Stimulated activated CD8-positive, alpha-beta memory T cell treated with anti-CD3 and anti-CD28 coated beads, Interleukin-12 subunit alpha, Interleukin-12 subunit beta, amount 100 ng/mL, for 4 hours (primary cell): ENCODE data around the gene TTLL8.
"Not testable (repeated sequence)": the region's sequence is repeated elsewhere in the genome, so short reads cannot be mapped to it uniquely, and the experiment has no call there.

Source experiments
- DNase-seq: peaks from one replicate; pipeline ENCODE4 v3.0.0-alpha.2; 2020; ENCODE audit warnings: low read depth

The TTLL8 gene

DNA sequence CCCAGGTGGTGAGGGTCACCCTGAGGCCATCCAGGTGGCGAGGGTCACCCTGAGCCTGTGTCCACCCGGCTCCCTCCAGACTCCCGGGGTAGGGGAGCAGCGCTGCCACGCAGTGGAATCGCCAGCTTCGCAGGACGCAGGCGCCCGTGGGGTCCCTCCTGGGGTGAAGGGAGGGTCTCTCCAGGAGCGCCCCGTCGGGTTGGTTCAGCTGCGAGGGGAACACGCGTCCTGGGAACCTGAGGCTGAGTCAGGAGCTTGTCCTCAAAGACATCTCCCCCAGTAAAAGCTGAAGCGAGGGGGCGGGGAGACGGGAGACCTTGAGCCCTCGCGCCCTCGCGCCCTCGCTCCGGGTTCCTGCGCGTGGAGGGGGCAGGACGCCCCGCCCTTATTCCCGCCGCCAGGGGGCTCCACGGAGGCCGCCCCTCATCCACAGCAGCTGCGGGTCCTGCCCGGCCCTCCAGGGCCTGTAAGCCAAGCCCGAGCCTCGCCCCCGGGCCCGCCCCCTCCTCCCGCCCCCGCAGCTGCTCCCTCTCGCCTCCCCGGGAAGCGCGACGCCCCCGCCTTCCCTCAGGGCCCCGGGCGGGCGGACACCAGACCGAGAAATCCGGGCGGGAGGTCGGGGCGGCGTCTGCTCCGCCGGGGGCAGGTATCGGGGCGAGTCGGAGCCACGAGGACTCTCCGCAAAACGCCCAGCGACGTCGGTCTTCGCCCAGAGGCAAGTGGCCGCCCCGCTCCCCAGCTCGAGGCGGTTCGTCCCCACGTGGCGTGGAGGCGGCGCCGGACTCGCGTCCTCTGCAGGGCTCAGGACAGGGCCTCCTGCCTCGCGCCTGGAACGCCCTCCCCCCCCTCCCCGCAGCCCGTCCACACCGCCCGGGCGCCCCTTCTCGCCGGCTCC is 74.7 kb downstream of the TTLL8 start:
- DNase-seq: peak; percentile 33

DNA sequence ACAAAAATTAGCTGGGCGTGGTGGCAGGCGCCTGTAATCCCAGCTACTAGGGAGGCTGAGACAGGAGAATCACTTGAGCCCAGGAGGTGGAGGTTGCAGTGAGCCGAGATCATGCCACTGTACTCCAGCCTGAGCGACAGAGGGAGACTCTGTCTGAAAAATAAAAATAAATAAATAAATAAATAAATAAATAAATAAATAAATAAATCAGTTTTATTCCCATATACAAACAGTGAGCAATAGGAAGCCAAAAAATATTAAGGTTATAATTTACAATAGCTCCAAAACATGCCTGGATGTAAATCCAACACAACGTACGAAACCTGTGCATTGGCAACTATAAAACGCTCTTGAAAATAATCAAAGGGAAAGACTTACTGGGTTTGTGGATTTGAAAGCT is 76.3 kb downstream of the TTLL8 start:
- not testable (repeated sequence) for DNase-seq

DNA sequence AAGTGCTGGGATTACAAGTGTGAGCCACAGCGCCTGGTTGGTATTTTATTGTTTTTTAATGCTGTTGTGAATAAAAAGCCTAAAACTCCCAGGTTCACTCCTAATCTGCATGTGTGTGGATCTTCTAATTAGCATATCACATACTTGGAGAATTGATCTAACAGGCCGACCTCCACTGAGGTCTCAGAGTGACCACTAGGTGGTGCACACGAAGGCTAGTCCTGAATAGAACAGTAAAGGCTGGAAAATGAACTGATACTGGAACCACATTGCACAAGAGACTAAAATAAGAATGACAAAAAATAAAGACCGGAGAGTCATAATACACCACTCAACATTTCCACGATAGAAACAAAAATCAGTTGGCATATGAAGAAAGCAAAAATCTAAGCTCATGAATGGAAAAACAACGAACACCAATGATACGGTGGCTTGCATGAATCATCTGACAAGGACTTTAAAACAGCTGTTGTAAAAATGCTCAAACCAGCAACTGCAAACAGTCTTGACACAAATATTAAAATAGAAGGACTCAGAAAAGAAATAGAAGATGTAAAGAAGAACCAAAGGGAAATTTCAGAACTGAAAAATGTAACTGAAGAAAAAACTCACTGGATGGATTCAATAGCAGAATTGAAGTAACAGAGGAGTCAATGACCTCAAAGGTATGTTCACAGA is 78.4 kb downstream of the TTLL8 start:
- no peak for DNase-seq

DNA sequence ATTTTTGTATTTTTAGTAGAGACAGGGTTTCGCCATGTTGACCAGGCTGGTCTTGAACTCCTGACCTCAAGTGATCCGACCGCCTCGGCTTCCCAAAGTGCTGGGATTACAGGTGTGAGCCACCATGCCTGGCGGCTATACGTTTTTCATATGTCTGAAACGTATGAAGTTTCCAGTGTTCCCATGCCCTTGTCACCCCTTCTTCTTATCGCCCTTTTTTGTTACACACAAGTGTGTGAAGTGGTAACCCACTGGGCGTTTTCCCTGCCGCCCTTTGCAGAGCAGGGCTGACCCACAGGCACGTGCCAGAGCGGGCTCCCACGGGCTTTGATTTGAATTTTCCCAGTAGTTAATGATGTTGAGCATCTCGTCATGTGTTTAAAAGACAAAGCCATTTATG is 80.5 kb downstream of the TTLL8 start:
- DNase-seq: no peak

DNA sequence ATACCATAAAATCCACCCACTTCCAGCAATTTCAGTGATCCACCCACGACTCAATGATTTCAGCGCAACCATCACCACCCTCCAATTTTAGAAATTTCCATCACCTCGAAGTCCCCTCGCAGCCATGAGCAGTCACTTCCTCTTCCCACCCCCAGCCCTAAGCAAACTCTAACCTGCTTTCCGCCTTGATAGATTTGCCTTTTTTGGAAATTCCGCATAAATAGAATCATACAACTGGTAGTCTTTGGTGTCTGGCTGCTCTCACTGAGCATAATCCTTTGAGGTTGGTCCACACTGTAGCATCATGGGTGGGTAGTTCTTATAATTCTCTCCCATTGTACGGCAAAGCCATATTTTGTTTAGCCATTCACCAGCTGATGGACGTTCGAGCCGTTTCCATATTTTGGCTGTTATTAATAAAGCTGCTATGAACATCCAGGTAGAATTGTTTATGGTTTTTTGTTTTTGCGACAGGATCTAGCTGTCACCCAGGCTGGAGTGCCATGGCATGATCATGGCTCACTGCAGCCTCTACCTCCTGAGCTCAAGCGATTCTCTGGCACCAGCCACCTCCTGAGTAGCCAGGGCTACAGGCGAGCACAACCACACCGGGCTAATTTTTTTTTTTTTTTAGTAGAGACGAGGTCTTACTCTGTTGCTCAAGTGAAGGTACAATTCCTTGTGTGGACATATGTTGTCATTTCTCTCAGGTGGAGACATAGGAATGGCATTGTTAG is 81.5 kb downstream of the TTLL8 start:
- DNase-seq: peak; percentile 39

DNA sequence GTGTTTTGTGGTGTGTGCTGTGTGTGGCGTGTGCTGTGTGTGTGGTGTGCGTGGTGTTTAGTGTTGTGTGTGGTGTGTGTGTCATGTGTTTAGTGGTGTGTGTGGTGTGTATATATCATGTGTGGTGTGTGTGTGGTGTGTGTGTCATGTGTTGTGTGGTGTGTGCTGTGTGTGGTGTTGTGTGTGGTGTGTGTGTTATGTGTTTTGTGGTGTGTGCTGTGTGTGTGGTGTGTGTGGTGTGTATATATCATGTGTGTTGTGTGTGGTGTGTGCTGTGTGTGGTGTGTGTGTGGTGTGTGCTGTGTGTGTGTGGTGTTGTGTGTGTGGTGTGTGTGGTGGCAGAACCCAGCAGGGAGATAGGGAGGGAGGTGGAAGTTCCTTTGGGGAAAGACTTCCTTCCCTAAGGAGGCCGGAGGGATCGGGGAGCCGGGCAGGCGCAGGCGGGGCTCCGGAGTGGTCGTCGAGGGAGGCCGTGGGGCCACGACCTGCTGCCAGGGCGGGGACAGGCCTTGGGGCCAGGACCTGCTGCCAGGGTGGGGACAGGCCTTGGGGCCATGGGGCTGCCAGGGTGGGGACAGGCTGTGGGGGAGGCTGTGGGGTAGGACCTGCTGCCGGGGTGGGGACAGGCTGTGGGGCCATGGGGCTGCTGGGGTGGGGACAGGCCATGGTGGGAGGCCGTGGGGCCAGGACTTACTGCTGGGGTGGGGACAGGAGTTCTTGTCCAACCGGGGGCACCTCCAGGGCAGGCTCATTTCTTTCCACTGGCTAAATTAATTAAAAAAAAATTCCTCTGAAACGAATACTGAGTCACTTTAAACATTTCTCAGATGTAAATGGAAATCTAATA is 82.3 kb downstream of the TTLL8 start:
- DNase-seq: peak; percentile 40

DNA sequence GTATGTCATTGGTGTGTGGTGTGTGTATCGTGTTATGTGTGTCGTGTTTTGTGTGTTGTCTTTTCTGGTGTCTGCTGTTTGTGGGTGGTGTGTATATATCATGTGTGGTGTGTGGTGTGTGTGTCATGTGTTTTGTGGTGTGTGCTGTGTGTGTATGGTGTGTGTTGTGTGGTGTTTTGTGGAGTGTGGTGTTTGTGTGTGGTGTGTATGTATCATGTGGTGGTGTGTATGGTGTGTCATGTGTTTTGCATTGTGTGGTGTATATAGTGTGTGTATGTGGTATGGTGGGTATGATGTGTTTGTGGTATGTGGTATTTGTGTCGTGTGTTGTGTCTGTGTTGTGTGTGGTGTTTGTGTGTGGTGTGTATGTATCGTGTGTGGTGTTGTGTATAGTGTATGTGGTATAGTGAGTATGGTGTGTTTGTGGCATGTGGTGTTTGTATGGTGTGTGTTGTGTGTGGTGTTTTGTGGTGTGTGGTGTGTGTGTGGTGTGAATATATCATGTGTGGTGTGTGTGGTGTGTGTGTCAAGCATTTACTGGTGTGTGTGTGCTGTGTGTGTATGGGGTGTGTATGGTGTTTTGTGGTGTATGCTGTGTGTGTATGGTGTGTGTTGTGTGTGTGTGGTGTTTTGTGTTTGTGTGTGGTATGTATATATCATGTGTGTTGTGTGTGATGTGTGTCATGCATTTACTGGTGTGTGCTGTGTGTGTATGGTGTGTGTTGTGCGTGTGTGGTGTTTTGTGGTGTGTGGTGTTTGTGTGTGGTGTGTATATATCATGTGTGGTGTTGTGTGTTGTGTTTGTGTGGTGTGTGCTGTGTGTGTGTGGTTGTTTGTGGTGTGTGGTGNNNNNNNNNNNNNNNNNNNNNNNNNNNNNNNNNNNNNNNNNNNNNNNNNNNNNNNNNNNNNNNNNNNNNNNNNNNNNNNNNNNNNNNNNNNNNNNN is 84.8 kb downstream of the TTLL8 start:
- no peak for DNase-seq

DNA sequence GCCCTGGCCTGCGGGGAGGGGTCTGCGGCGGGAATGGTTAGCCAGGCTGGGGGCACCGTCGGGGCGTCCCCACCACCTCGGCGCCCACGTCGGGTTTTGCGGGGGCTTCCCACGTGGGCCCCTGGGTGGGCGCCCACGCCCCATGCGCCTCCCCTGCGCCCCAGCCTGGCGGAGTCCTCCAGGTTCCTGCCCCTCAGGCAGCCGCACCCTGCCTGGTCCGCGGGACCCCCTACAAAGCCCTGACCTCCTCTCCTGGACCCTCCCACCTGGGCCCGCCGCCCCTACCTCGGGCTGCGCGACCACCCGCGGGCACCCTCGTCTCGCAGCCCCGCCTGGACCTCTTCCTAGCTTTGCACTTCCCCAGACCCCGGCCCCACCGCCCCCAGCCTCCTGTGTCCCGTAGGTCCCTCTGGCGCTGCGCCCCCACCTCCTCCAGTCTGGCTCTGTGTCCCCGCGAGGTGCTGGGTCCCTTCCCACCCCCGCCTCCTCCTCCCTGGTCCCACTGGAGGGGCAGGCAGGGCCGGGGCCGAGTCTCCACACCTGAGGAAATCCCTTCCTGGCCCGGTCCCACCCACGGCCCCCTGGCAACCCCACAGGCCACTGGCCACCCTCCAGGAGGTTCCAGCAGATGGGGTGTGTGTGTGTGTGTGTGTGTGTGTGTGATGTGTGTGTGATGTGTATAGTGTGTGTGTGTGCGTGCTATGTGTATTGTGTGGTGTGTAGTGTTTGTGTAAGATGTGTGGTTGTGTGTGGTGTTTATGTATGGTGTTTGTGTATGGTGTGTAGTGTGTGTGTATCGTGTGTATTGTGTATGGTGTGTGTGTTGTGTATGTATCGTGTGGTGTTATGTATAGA is 85.7 kb downstream of the TTLL8 start:
- DNase-seq: peak; percentile 29

DNA sequence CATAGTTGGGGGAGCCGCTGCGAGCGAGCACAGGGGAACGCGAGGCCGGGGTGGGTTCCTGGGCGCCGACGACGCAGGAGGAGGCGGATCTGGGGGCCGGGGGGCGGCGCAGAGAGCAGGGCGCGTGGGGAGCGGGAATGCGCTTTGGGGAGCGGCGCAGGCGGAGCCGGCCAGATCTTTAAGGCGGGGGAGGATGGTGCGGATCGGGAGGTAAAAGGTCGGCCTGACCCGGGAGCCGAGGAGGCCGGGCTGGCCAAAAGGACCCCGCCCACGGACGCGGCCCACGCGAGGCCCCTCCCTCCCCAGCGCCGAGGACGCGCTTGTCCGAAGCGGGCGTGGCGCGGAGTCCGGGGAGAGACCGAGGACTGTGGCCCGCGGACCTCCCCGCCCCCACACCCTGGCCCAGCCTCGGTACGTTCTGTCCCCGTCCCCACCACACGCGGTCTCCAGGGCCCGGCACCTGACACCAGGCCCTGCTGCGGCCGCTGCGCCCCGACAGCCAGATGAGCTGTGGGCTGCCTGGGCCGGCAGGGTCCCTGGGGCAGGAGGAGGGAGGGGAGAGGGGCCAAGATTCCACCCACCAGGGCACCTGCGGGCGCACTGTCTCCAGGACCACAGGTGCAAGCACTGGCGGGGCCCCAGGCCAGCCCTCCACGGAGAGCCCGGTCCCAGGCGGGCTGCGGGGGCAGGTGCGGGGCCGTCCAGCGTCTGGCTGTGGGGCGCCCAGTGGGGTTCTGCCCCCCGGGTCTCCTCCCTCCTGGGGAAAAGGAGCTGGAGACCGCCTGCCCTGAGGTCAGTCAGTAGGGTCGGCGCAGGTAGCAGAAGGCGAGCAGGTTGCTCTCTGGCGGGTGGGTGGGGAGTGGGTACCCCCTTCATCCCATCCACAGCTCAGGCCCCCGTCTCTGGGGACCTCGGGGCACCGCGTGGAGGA is 86.6 kb downstream of the TTLL8 start:
- DNase-seq: peak; percentile 76

DNA sequence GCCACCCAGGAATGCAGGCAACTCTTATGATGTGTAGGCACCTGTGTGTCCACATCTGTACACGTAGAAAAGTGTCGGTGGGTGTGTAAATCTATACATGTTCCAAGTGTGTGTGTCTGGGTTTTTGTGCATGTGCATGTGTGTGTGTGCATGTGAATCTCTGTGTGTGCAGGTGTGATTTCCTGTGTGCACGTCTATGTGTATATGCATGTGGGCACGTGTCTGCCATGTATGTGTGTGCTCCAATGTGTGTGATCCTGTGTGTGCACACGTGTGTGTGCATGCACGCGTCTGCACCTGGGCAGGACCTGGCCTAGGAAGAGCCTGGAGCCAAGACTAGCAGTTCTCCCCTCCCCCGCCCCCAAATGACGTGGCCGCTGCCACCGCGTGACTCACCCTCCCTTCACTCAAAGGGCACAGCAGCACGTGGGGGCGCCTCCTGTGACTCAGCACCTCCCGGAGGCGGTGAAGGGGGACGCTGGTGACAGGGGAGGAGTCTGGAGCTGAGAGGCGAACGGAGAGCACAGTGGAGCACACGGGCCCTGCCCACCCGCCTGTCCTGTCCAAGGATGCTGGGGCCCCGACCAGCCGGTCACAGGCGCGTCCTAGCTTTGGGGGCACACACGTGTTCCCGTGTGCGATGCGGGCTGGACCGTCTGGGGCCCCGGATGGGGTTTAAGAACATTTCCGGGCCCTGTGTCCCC is 87.4 kb downstream of the TTLL8 start:
- DNase-seq: peak; percentile 93

DNA sequence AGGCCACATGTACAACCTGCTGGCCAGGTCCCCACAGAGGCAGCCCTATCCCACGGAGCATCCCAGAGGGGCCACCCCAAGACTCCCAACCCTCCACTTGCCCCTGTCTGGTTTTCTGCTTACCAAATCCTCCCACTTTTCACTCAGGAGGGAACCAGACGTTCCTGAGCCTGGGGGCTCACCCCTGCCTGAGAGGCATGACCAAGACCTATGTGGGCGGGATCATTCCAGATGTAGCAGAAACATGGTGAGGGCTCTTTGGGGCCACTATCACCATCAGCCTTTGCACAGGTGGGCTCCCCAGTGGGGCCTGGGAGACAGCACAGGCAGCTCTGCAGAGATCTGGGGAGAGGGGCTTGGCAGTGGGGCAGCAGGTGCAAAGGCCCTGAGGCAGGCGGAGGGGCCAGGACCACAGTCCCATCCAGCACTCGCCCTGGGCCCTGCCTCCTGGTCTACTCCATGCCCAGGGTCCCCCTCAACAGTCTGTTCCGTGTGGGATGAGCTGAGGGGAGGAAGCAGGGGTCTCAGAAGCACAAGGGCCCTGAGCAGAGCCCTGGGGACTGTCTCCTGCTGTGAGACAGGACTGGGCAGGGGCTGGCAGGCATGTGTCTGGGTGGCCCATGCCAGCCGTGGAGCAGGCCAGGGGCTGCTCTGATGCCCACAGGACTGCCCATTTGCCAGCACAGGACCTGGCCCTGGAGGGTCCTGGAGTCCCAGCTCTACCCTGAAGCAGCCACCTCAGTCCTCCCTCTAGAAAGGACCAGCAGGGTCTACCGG is 88.2 kb downstream of the TTLL8 start:
- no peak for DNase-seq

DNA sequence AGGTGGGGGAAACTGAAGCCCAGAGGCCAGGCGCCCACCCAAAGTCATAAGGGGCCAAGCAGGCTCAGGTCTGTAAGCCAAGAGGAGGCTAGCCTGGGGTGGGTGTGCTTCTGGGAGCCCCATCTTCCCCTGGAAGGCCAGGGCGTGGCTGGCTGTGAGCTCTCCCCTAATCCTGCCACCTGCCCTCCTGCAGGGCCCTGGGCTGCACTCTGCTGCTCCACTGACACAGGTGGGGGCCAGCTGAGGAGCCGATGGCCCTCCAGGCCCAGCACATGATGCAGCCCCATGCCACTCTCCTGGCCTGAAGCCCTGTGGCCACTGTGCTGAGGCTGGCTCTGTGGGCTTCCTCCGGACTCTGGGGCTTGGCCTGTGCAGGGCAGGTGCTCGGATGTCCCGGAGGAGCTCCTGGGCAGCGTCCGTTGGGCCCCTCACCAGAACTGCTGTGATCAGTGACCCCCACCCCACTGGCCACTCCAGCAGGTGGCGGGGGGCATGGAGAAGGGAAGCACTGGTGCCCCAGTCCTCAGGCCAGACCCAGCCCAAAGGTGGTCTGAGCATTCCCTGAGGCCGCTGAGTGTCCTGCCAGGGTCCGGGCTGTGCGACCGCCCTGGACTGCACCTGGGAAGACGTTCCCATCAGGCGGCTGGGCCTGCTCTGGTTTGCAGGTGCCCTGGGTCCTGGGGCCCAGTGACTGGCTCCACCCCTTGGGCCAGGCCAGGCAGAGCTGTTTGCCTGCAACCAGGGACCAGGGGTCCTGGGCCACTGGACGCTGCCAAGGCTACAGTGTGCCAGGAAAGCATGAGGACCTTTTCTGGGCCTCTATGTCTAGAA is 89.1 kb downstream of the TTLL8 start:
- DNase-seq: no peak
